Retinal pigment epithelial cell (primary cell): ENCODE results near the gene SPATA7.
A peak's percentile ranks its signal among the peaks of the same experiment; 100 is the strongest.

Experiments used
- DNase-seq: peaks from one replicate; pipeline ENCODE4 v3.0.0-alpha.2; 2010; ENCODE audit warnings: low read depth
- H3K4me3 ChIP-seq: 2 replicates; pipeline ENCODE4 v1.5.1; 2011; ENCODE audit warnings: mild to moderate bottlenecking, low read length, control low read depth, moderate library complexity
- CTCF ChIP-seq: conservative IDR thresholded peaks from 2 replicates; pipeline ENCODE4 v1.5.1; 2011; ENCODE audit warnings: low read depth, low read length, control low read depth, inconsistent platforms

SPATA7 gene

GRCh38 chr14:88385212-88386101, at the start of gene SPATA7:
TSS of gene SPATA7 (plus strand) at chr14:88385657. CDS start at chr14:88385819, 162 bp downstream.
- peak within 1 kb of the TSS; percentile 92 for H3K4me3 ChIP-seq
- DNase-seq, result peak; percentile 77
- TF ChIP-seq CTCF, result no peak

GRCh38 chr14:88340357-88340756, 45.1 kb upstream of the SPATA7 start:
- no peak for DNase-seq
- no peak overlapping the region for H3K4me3 ChIP-seq
- TF ChIP-seq CTCF, result no peak

- DNase-seq, result no peak
- no peak for TF ChIP-seq CTCF
Measured at GRCh38 chr14:88342980-88343379, 42.5 kb upstream of the SPATA7 start.

GRCh38 chr14:88346048-88346639, 39.3 kb upstream of the SPATA7 start:
- no peak for DNase-seq
- TF ChIP-seq CTCF, result no peak
- H3K4me3 ChIP-seq, result no peak overlapping the region

More at GRCh38 chr14:88342980-88343379, 42.5 kb upstream of the SPATA7 start:
- no peak overlapping the region for H3K4me3 ChIP-seq

- no peak for TF ChIP-seq CTCF
- DNase-seq, result no peak
- no peak overlapping the region for H3K4me3 ChIP-seq
Measured at GRCh38 chr14:88348546-88348945, 36.9 kb upstream of the SPATA7 start.

- peak; percentile 45 for DNase-seq
- H3K4me3 ChIP-seq, result no peak overlapping the region
Measured at GRCh38 chr14:88351966-88352691, 33.3 kb upstream of the SPATA7 start.

More at GRCh38 chr14:88351966-88352691, 33.3 kb upstream of the SPATA7 start:
- no peak for TF ChIP-seq CTCF
